Measurements from ENCODE around the gene MEN1.

GRCh38 chr11:64799623-64800302 lies 10.6 kb downstream of the MEN1 start:
- no peak for TF ChIP-seq CTCF (CRISPR knock-in tag; IDR thresholded peaks at IDR 0.05)
- no peak for TF ChIP-seq CREBL2 (CRISPR knock-in tag; IDR thresholded peaks at IDR 0.05; ENCODE audit: borderline replicate concordance)
- TF ChIP-seq PRDM10 (CRISPR knock-in tag; IDR thresholded peaks at IDR 0.05; ENCODE audit: low read depth), result no peak
- no peak for TF ChIP-seq GABPA (IDR thresholded peaks at IDR 0.05; ENCODE audit: low read depth, low read length)
- no peak for TF ChIP-seq GABPA (CRISPR knock-in tag; IDR thresholded peaks at IDR 0.05; ENCODE audit: low read depth)
- TF ChIP-seq ZNF142 (CRISPR knock-in tag; IDR thresholded peaks at IDR 0.05), result no peak
- no peak for TF ChIP-seq ZNF512 (CRISPR knock-in tag; IDR thresholded peaks at IDR 0.05)

All from HepG2 (cell line).